BE2C (cell line): ENCODE results near the gene SLAIN2.

Source experiments
- DNase-seq: peaks from one replicate; pipeline ENCODE4 v3.0.0-alpha.2; 2020
- H3K27me3 ChIP-seq: fragments of 250-450 bp; sonication (Bioruptor Pico); 2 replicates; pipeline ENCODE4 v1.5.1; 2020; ENCODE audit warnings: mild to moderate bottlenecking
- H3K36me3 ChIP-seq: fragments of 250-450 bp; sonication (Bioruptor Pico); 2 replicates; pipeline ENCODE4 v1.5.1; 2020; ENCODE audit warnings: mild to moderate bottlenecking
- H3K4me1 ChIP-seq: fragments of 250-450 bp; sonication (Bioruptor Pico); 2 replicates; pipeline ENCODE4 v1.5.1; 2020
- H3K4me3 ChIP-seq: 2 replicates; pipeline ENCODE4 v1.5.1; 2011; ENCODE audit warnings: low read depth, low read length
- H3K9me3 ChIP-seq: fragments of 250-450 bp; sonication (Bioruptor Pico); 2 replicates; pipeline ENCODE4 v1.5.1; 2020
- TF ChIP-seq, protein P1 (sequence below): IDR thresholded peaks from 2 replicates; pipeline ENCODE4 v1.5.1; 2012; ENCODE audit warnings: mild to moderate bottlenecking, low read depth, low read length

The SLAIN2 gene

DNA sequence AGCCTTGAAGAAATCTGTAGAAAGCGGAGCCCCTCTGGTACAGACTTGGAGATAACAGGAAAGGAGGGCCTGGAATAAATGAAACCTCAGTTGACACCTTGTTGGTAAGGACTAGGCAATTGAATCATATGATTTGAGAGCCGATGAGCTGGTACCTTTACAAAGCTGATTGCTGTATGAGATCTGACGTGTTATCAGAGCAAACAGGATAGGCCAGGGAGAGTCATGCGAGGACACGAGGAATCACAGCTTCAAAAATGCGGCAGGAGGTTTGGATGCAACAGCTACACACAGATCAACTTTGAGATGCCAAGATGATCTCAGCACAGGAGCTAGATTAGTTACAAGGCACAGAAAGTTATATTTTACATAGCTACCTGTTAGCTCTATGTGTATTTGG, 134.4 kb downstream of the SLAIN2 start:
- H3K4me1 ChIP-seq: peaks cover 65% of the 10 kb centered on the region
- peak; percentile 22 for DNase-seq
- no peak overlapping the region for H3K4me3 ChIP-seq
- H3K36me3 ChIP-seq: no peaks in the 10 kb centered on the region
- TF ChIP-seq, protein P1, sequence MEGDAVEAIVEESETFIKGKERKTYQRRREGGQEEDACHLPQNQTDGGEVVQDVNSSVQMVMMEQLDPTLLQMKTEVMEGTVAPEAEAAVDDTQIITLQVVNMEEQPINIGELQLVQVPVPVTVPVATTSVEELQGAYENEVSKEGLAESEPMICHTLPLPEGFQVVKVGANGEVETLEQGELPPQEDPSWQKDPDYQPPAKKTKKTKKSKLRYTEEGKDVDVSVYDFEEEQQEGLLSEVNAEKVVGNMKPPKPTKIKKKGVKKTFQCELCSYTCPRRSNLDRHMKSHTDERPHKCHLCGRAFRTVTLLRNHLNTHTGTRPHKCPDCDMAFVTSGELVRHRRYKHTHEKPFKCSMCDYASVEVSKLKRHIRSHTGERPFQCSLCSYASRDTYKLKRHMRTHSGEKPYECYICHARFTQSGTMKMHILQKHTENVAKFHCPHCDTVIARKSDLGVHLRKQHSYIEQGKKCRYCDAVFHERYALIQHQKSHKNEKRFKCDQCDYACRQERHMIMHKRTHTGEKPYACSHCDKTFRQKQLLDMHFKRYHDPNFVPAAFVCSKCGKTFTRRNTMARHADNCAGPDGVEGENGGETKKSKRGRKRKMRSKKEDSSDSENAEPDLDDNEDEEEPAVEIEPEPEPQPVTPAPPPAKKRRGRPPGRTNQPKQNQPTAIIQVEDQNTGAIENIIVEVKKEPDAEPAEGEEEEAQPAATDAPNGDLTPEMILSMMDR: no peak
- H3K27me3 ChIP-seq: no peaks in the 10 kb centered on the region
- H3K9me3 ChIP-seq: no peaks in the 10 kb centered on the region
